Endothelial cell of umbilical vein (primary cell): ENCODE measurements around the gene KIF4A. TPM values are rescaled to one million over a fixed set of nuclear protein-coding genes. Genes with fewer than 3 reads are reported as not detected.

ENCODE experiments used
- BruUV-seq: library from RNA; stranded (reverse); fragments of 400-500 nt; replicated peaks from 2 replicates; lab custom pipeline; 2021; lab: Mats Ljungman, UMichigan
- CTCF ChIA-PET: fragments of 300-600, 350-600 bp; sonication (Branson Sonifier 250); formaldehyde crosslinking; loops from one replicate; lab custom pipeline; 2021; ENCODE audit warnings: antibody characterized with exemption, inconsistent platforms; lab: Charles Lee
- POLR2A ChIA-PET: fragments of 300-600, 350-600 bp; sonication (Branson Sonifier 250); formaldehyde crosslinking; loops from one replicate; lab custom pipeline; 2021; ENCODE audit warnings: antibody characterized with exemption, inconsistent platforms; lab: Charles Lee
- DNase-seq: peaks from one replicate; pipeline ENCODE4 v3.0.0-alpha.2; 2011; ENCODE audit warnings: low read depth, low spot score
- FAIRE-seq: peaks from 2 replicates; lab custom pipeline; 2011; peaks lifted over from hg19 to GRCh38; lab: Jason Lieb, UNC
- H2AFZ ChIP-seq: 2 replicates; pipeline ENCODE4 v1.6.0; 2012; ENCODE audit warnings: low read depth, low read length, control low read depth, inconsistent platforms
- H3K27ac ChIP-seq: 2 replicates; pipeline ENCODE4 v1.5.1; 2011; ENCODE audit warnings: low read depth, mild to moderate bottlenecking, control low read depth, low read length, moderate library complexity; ENCODE audit not compliant: insufficient read depth
- H3K27me3 ChIP-seq, 2 experiments: 2 replicates each; pipeline versions ENCODE4 v1.6.0 to v1.6.1; 2011; ENCODE audit warnings: low read length in 2 of 2, mixed read lengths in 1 of 2; ENCODE audit not compliant: control insufficient read depth in 2 of 2, insufficient read depth in 2 of 2
- H3K36me3 ChIP-seq, 2 experiments: 2 replicates in 1 of 2; 3 replicates in 1 of 2; pipeline ENCODE4 v1.5.1; 2011; ENCODE audit warnings: low read length in 2 of 2, mild to moderate bottlenecking in 1 of 2, moderate library complexity in 1 of 2; ENCODE audit not compliant: control insufficient read depth in 2 of 2, insufficient read depth in 2 of 2; ENCODE audit errors: extremely low read depth in 1 of 2
- H3K4me1 ChIP-seq: 3 replicates; pipeline ENCODE4 v1.5.1; 2011; ENCODE audit warnings: mild to moderate bottlenecking, low read length; ENCODE audit not compliant: control insufficient read depth, insufficient read depth; ENCODE audit errors: extremely low read depth
- H3K4me2 ChIP-seq: 2 replicates; pipeline ENCODE4 v1.6.1; 2011; ENCODE audit warnings: low read length, control low read depth, mixed read lengths; ENCODE audit not compliant: insufficient read depth
- H3K4me3 ChIP-seq, 3 experiments: fragments of 200-600 bp in 1 of 3; sonication (generic), shearing (Covaris generic) in 1 of 3; replicated peaks in 1 of 3; 2 replicates each; pipeline ENCODE4 v1.5.1; 2011 to 2016; ENCODE audit warnings: control low read depth in 3 of 3, low read length in 3 of 3, mild to moderate bottlenecking in 2 of 3, inconsistent platforms in 1 of 3, low read depth in 1 of 3, moderate library complexity in 1 of 3; ENCODE audit not compliant: insufficient read depth in 1 of 3
- H3K79me2 ChIP-seq: 2 replicates; pipeline ENCODE4 v1.6.0; 2012; ENCODE audit warnings: low read length, inconsistent platforms; ENCODE audit not compliant: control insufficient read depth, insufficient read depth
- H3K9ac ChIP-seq: replicated peaks from 2 replicates; pipeline ENCODE3; 2011; ENCODE audit warnings: low read length, control low read depth; ENCODE audit not compliant: insufficient read depth; ENCODE audit errors: extremely low read depth
- H3K9me1 ChIP-seq: replicated peaks from 3 replicates; pipeline ENCODE4 v1.6.0; 2011; ENCODE audit warnings: mild to moderate bottlenecking, low read length; ENCODE audit not compliant: control insufficient read depth, insufficient read depth; ENCODE audit errors: extremely low read depth
- H3K9me3 ChIP-seq: replicated peaks from 2 replicates; pipeline ENCODE4 v1.5.1; 2012; ENCODE audit warnings: low read length, inconsistent platforms; ENCODE audit not compliant: control insufficient read depth, insufficient read depth
- H4K20me1 ChIP-seq: replicated peaks from 2 replicates; pipeline ENCODE3; 2011; ENCODE audit warnings: mild to moderate bottlenecking, low read length; ENCODE audit not compliant: control insufficient read depth, insufficient read depth; ENCODE audit errors: extremely low read depth
- CTCF ChIP-seq, 2 donors: IDR thresholded peaks; 1 replicate in 1 of 2; 2 replicates in 1 of 2; pipeline ENCODE4 v1.5.1; 2011; ENCODE audit warnings: low read length in 2 of 2, mild to moderate bottlenecking in 2 of 2, moderate library complexity in 2 of 2, control low read depth in 1 of 2, inconsistent platforms in 1 of 2, low read depth in 1 of 2; ENCODE audit not compliant: insufficient read depth in 1 of 2; ENCODE audit errors: extremely low read depth in 1 of 2
- EZH2 ChIP-seq: IDR thresholded peaks from 2 replicates; pipeline ENCODE4 v1.6.1; 2012; ENCODE audit warnings: borderline replicate concordance, low read depth, mild to moderate bottlenecking, moderate library complexity, low read length, inconsistent platforms; ENCODE audit not compliant: severe bottlenecking
- FOS ChIP-seq: IDR thresholded peaks from 2 replicates; pipeline ENCODE4 v1.6.1; 2011; ENCODE audit warnings: mild to moderate bottlenecking, low read length, moderate library complexity, borderline replicate concordance; ENCODE audit not compliant: insufficient read depth
- GATA2 ChIP-seq: IDR thresholded peaks from 2 replicates; pipeline ENCODE4 v1.7.0; 2011; ENCODE audit warnings: low read depth, mild to moderate bottlenecking, moderate library complexity, mixed read lengths, low read length; ENCODE audit not compliant: insufficient read length, insufficient read depth
- JUN ChIP-seq: IDR thresholded peaks from 2 replicates; pipeline ENCODE4 v1.6.1; 2011; ENCODE audit warnings: borderline replicate concordance, low read depth; ENCODE audit not compliant: insufficient read length, insufficient read depth
- MAX ChIP-seq: IDR thresholded peaks from 2 replicates; pipeline ENCODE4 v1.6.1; 2011; ENCODE audit not compliant: insufficient read depth, insufficient read length
- MYC ChIP-seq: IDR thresholded peaks from one replicate; pipeline ENCODE4 v1.6.1; 2011; ENCODE audit warnings: mild to moderate bottlenecking, low read depth, low read length
- POLR2A ChIP-seq: IDR thresholded peaks from 2 replicates; pipeline ENCODE4 v1.6.1; 2012; ENCODE audit warnings: low read depth, mild to moderate bottlenecking, control low read depth, low read length
- POLR2AphosphoS5 ChIP-seq: IDR thresholded peaks from 2 replicates; pipeline ENCODE4 v1.6.1; 2012; ENCODE audit warnings: low read depth, mild to moderate bottlenecking, control low read depth, low read length, moderate library complexity; ENCODE audit not compliant: insufficient read depth
- dilution Hi-C: fragments of 300-500 bp; cut with MboI; formaldehyde crosslinking; loops from one replicate; pipeline ENCODE4 v1.15.0; 2019; ENCODE audit warnings: low sequenced_read_pairs; ENCODE audit not compliant: extremely low pct_ligation_motif_present
- intact Hi-C: fragments of 100-400 bp; cut with micrococcal nuclease; formaldehyde crosslinking; loops from one replicate; pipeline ENCODE4 v1.10.0; 2022
- polyA plus RNA-seq, 4 experiments: library from polyadenylated mRNA; depleted of rRNA in 3 of 4; stranded (reverse) in 3 of 4; unstranded in 1 of 4; fragments of >200 nt; gene quantifications; 2 replicates each; pipeline versions ENCODE4 v1.2.1 to v1.2.3, GENCODE V29; 2011 to 2012; ENCODE audit warnings: missing spikeins in 1 of 4
- total RNA-seq: library from RNA; stranded (reverse); gene quantifications from 2 replicates; pipeline ENCODE4 v1.2.3, GENCODE V29; 2021

KIF4A gene
- total and polyA plus RNA-seq, 2 donors (not counting 3 experiments of a cell fraction or from before 2014, with no cell fraction given): 9.6 to 41.3 TPM

- Histone ChIP-seq H3K79me2 (no peaks in the 10 kb centered on the region), H4K20me1 (no peaks in the 10 kb centered on the region), H3K4me3 (no peak overlapping the region), H3K27ac (no peak overlapping the region), H3K4me1 (no peaks in the 10 kb centered on the region), H3K27me3 (no peaks in the 10 kb centered on the region), H3K4me2 (no peak overlapping the region), H3K9me3 (no peaks in the 10 kb centered on the region), H3K9ac (no peak overlapping the region), H2AFZ (no peak overlapping the region), H3K9me1 (no peaks in the 10 kb centered on the region), H3K36me3 (no peaks in the 10 kb centered on the region)
- BruUV-seq: no TSS peak
- dilution Hi-C loops: no loop called here
- DNase-seq (peak; percentile 16), FAIRE-seq (no peak)
- intact Hi-C loops: no loop called here
- ChIA-PET CTCF (no interaction called here), POLR2A (no interaction called here)
- TF ChIP-seq CTCF (IDR thresholded peaks at IDR 0.05; ENCODE audit: extremely low read depth in 1 of 2, insufficient read depth in 1 of 2, low read depth in 1 of 2, low read length in 2 of 2) (no peak), FOS (no peak), MAX (no peak), EZH2 (no peak), POLR2A (no peak), POLR2AphosphoS5 (no peak), JUN (no peak), GATA2 (no peak), MYC (no peak)
These were observed 131.7 kb downstream of the KIF4A start for GRCh38 chrX:70421618-70422017.
